ENCODE results near the gene RHOB.

RHOB gene

DNA sequence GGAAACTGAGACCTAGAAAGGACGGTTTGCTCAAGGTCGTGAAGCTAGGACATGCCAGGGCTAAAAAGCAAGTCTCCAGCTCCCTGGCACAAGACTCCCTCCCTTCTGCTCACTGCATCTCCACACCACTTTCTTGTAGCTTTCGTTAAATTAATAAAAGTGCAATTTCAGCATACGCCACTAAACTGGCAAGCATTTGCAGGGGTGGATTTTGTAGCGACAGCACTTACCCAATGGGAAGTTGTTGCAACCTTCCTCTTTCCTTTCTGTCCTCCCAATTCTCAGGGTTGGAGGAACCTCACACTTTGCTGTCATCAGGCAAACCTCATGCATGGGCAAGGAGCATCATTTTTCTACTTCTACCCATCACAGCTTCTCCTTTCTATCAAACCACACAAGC, 7.4 kb upstream of the RHOB start:
- DNase-seq, result no peak

DNA sequence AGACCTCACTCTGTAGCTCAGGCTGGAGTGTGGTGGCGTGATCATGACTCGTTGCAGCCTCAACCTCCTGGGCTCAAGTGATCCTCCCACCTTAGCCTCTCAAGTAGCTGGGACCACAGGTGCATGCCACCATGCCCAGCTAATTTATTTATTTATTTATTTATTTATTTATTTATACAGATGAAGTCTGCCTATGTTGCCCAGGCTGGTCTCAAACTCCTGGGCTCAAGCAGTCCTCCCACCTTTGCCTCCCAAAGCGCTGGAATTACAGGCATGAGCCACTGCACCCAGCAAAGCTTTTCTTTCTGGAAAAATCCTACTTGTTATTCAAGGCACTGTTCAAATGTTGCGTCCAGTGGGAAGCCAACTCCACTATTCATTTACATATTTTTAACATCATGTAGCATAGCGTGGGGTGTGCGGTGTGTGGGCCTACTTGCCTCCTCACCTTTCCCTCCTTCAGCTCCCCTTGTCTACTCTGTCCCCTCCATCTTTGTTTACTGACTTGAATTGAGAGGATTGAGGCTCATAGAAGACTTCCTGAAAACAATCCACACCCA, 6.8 kb upstream of the RHOB start:
- DNase-seq, result no peak

GRCh38 chr2:20443276-20443920, 3.5 kb upstream of the RHOB start:
- no peak for DNase-seq

DNA sequence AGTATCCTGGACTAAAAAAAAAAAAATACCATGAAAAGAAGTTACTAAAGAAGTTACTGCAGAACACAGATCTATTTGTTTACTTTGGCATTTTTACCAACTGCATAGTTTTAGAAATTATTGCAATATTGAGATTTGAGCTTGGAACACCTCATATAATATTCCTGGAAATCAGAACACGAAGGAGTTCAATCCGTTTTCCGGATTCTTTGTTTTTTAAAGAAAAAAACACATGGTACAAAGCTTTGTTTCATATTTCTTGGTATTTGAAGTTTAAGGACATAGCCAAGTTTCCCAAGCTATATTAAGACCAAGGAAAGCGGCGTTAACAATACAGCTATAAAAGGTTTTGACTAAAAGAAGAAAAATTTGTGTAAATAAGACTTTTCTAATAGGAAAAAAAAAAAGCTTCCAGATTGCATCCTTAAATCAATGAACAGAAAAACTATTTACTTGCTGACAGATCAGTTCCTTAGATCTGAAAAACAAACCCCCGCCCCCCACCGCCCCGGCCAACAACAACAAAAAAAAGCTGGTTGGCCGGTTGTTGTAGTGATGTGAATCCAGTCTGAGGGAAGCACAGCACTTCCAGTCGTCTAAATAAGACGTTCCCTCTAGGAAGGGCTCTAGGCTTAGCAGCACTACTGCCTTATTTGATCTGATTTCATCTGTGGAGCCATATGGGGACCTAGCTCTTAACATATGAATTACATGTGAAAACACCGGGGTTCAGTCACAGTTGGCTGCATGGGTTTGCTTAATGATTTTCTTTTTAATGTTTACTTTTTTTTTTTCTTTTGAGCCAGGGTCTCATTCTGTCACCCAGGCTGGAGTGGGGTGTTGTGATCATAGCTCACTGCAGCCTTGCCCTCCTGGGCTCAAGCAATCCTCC, 2.5 kb upstream of the RHOB start:
- no peak for DNase-seq

DNA sequence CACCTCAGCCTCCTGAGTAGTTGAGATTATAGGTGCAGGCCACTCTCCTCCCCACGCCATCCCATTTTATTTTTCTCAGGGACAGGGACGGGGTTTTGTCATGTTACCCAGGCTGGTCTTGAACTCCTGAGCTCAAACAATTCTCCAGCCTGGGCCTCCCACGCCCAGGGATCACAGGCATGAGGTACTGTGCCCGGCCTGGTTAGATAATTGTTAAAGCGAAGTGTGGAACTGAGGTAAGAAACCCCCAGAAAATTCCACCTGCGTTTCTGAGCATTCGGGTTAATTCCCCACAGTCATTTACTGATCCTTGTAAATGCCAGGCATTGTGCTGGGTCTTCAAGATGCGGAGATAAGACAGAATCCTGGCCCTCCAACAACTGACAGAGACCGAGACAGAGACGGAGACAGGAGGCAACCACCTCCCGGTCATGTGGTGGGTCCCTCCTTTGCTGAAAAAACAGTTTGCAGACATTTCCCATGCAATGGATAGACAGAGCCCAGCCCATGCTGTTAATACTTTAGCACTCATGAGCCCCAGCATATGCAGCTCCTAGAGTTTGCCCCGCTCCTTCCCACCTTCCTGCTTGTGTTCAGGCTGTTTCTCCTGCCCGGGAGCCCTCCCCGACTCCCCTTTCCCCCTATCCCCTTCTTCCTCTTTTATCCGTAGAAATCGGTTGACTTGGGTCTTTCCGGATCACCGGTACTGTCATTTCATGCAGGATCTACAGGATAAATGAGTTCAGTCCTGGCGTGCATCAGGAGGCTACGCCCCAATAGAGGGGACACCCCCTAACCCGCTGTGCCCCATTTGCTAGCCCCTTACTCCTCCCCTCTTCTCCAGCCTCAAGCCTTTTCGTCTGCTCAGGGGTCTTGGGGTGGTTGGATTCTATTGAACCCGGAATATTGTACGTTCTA, 1.6 kb upstream of the RHOB start:
- no peak for DNase-seq

DNA sequence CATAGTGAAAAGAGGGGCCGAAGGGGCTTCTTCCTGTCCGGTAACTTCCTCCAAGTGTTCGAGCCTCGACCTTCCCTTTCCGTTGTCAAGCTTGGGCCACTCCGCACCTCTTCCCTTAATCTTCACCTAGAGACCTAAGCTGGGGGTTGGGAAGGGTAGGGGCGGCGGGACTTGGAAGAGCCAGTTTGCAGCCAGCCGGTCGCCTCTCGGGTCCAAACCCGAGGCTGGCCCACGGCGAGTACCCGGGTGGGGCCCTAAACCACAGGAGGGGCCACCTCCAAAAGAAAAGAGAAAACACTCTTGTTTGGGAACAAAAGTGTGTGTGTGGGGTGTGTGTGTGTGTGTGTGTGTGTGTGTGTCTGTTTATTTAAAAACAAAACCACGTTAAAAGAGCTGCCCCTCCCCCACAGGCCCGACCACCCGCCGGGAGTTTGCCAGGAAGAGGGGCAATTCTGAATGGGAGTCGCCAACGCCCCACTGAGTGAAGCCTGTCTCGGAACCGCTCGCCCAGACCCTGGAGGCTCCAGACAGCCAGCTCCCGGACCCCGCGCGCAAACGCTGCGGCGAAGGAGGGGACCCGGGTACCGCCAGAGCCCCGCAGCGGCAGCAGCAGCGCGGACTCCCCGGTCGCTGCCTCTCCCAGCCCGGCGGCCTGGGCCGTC, 488 bp upstream of the RHOB start:
- no peak for DNase-seq

GRCh38 chr2:20447437-20448245, 767 bp downstream of the RHOB start:
- no peak for DNase-seq

DNA sequence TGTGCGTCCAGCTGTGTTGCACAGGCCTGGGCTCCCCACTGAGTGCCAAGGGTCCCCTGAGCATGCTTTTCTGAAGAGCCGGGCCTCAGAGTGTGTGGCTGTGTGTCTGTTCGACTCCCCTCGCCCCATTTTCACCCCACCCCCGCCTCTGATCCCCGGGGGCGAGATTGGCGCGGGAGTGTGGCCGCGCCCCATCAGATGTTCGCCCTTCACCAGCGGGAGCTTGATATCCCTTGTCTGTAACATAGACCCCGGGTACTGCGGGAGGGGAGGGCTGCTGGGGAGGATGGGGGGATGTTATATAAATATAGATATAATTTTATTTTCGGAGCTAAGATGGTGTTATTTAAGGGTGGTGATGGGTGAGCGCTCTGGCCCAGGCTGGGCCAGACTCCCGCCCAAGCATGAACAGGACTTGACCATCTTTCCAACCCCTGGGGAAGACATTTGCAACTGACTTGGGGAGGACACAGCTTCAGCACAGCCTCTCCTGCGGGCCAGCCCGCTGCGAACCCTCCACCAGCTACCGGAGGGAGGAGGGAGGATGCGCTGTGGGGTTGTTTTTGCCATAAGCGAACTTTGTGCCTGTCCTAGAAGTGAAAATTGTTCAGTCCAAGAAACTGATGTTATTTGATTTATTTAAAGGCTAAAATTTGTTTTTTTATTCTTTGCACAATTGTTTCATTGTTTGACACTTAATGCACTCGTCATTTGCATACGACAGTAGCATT, 1.5 kb downstream of the RHOB start:
- DNase-seq, result no peak

DNA sequence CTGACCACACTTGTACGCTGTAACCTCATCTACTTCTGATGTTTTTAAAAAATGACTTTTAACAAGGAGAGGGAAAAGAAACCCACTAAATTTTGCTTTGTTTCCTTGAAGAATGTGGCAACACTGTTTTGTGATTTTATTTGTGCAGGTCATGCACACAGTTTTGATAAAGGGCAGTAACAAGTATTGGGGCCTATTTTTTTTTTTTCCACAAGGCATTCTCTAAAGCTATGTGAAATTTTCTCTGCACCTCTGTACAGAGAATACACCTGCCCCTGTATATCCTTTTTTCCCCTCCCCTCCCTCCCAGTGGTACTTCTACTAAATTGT, 2.1 kb downstream of the RHOB start:
- no peak for DNase-seq

GRCh38 chr2:20449501-20450200, 2.8 kb downstream of the RHOB start:
- DNase-seq, result no peak

DNA sequence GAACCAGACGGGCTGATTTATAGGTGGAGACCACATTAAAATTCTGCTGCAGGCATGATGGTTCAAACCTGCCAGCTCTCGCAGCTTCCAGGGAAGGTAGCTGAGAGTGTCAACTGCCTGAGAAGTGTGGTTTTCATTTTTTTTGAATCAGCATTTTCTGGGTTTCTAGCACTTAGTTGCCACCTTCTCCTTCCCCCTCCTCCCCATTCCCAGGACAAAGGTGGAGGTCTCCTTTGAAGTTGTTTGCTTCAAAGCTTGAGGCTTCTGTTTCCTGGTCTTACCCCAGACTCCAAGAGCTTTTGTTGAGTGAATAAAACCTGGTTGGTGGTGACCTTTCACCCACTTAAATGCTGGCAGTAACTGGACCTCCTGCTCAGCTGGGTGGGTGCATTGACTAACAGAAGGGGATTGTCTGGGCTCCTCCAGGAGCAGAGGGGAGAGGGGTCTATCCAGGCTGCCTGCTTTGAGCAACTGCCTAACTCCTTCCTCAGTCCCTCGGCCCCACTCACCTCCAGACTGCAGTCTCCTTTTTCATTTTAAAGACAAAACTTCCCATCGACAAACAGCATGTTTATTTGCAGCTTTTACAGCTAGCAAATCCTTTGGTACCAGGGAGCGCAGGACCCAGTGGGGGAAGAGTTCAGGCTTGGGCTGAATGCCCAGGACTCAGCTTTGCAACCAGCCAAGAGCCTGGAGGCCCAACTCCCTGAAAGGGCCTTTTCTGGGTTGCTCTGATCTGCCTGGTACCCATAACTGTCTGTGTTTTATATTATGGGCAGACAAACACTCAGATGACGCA, 3.5 kb downstream of the RHOB start:
- no peak for DNase-seq

DNA sequence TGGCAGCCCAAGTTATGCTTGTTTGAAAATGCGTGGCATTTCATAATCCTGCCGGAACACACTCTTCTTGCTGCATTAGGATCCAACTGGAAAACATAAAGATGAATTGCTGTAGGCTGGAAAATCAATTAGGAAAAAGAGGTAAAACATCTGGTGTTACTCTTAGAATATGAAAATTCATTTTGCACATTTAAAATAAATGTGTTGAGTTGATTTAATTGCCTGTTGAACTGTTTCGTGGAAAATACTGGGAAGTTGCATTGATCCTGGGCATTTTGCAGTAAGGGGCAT, 4.1 kb downstream of the RHOB start:
- DNase-seq, result no peak

DNA sequence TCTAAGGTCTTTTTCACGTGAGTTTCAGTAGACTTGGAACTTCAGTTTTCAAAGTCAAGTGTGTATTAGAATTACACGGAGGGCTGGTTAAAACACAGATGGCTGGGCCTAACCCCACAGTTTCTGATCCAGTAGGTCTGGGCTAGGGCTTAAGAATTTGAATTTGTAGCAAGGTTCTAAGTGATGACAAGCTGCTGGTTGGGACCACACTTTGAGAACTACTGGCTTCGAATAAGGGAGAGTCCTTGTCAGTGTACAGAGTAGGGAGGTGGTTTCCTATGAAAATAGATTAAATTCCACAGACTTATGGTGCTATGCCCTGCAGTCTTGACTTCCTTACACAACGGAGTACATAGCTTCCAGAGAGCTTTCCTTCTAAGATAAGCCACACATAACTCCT, 4.5 kb downstream of the RHOB start:
- no peak for DNase-seq

DNA sequence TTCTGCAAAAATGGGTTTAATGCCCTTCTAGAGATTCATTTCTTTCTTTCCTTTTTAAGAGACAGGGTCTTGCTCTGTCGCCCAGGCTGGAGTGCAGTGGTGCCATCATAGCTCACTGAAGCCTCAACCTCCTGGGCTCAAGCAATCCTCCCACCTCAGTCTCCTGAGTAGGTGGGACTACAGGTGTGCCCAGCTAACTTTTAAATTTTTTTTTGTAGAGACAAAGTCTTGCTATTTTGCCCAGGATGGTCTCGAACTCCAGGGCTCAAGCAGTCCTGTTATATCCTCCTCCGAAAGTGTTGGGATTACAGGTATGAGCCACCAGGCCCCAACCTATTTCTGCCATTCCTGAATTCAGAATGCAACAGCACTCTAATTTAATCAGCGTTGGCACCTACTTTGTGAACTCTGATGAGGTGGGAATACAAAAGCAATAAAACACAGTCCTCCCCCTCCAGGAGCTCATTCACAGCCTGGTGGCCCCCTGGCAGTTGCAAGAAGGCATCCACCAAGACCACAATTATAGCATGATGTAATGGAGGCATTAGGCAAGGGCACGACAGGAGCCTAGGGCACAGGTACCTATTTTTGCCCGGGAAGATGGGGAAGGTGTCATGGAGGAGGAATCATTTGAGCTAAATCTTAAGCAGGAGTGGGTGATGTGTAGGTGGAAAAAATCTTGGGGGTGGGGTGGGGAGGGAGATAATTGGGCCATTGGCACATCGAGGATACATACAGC, 5.1 kb downstream of the RHOB start:
- DNase-seq, result no peak

DNA sequence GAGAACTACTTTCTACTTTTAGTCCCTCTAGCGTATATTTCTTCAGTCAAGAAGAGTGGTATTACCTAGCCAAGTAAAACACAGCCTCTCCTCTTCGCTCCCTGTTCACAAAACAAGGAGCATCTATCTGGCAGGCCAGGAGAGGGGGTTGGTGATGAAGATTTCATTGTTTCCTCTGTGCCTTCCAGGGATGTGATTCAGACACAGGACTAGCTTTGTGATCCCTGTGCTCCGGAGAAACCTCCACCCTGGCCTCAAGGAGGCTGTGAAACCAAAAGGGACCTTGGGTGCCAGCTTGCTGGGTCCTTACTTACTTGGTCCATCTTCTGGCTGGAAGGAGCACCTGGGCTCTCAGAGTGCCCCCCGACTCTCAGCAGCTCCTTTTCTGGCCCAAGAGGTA, 5.7 kb downstream of the RHOB start:
- no peak for DNase-seq

DNA sequence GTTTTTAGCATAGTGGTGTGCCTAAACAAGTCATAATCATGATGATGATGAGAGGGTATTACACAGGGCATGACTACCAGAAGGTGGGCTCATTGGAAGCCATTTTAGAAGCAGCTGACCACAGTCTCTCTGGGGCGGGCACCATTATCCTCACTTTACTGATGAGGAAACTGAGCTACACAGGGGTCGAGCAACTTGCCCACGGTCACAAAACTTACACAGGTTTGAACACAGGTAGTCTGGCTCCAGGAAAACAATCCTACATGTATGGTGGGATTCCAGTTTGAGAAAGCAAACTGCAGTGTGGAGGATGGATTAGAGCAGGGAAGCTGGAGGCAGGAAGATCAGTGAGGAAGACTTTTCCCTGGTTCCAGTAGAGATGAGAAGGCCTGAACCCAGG, 6.2 kb downstream of the RHOB start:
- no peak for DNase-seq

- no peak for DNase-seq
Observed at GRCh38 chr2:20454036-20454981, 7.4 kb downstream of the RHOB start.

DNA sequence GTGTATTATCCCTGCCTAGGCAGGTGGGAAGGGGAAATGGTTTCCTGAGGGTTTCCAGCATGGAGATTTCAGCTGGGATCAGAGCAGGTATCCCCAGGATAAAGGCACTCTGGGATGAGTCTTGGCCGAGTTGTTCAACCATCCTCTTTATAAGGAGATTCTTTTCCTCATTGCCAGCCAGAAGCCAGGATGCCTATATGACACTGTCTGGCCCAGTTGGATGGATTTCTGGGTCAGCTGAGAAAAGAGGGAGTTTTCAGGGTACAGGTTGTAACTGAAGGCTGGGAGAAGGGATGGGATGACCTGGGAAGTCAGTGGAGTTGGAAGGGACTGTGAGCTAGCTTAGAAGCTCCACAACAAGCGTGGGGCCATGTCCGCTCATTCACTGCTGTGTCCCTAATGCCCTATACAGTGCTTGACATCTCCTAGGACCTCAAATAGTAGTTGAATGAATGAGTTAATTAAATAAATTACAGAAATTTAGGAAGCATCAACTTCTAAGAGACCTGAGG, 8.3 kb downstream of the RHOB start:
- DNase-seq, result no peak

All from cortex of kidney (tissue), 1 donor.